GM18502 (cell line): Measurements from ENCODE around the gene MAPK1.
"Not testable (repeated sequence)": the region's sequence is repeated elsewhere in the genome, so short reads cannot be mapped to it uniquely, and the experiment has no call there.

Experiments used
- ATAC-seq: cut with Tn5 transposase; IDR thresholded peaks from one replicate; pipeline ENCODE4 v1.9.1; 2021; ENCODE audit warnings: mild to moderate bottlenecking; ENCODE audit not compliant: unreplicated experiment, poor library complexity

MAPK1 gene

DNA sequence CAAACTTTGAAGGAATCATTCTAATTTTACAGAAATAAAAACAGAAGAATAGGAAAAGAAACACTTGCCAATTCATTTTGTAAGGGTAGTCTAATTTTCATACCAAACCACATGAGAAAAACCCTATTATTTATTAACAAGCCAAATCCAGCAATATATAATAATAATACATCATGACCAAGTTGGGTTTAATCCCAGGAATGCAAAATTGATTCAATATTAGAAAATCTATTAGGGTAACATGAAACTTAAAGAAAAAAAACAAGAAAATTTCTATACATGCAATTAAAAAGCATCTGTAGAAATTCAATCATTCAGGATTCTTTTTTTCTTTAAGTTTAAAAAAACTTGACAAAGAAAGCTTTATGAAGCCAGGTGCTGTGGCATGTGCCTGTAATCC is 16.8 kb downstream of the MAPK1 start:
- ATAC-seq, result no peak

- ATAC-seq, result no peak
These were observed 18.0 kb downstream of the MAPK1 start for GRCh38 chr22:21849489-21849888.

- ATAC-seq, result not testable (repeated sequence)
These were observed 19.4 kb downstream of the MAPK1 start for GRCh38 chr22:21848057-21848456.

DNA sequence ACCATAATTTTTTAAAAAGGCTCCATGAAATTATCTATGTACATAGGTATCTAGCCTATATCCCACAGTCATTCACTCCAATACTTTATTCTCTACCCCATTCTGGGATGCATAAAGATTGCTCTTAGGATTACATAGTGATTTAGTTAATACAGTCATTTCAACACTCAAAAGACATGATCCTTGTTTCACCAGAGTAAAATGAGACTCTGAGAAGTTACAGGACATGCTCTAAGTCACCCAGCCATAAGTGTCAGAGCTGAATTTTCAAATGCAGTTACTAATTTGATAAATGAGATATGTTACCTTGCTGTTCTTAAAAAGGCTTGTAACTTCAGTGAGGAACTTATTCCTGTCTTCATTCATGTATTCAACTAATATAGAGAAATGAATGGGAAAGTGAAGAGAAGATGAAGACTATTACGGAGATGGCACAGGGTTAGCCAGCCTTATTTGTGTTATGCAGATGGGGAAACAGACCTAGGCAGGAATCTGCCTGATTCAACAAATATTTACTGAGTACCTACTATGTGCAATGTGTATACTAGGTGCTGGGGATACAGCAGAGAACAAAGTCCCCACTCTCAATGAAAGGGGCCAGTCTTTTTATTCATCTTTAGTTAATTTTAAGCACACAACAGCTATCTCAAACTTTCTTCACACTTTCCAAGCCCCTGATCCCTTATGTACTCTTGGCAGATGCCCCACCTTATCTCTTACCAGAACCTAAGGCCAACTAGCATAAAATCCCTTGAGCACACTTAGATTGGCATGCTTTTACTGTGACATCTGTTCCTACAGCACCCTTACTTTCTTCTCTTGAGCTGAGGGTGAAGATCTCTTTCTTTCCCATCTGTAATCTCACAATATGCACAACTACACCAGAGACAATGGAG is 21.6 kb downstream of the MAPK1 start:
- ATAC-seq, result no peak

DNA sequence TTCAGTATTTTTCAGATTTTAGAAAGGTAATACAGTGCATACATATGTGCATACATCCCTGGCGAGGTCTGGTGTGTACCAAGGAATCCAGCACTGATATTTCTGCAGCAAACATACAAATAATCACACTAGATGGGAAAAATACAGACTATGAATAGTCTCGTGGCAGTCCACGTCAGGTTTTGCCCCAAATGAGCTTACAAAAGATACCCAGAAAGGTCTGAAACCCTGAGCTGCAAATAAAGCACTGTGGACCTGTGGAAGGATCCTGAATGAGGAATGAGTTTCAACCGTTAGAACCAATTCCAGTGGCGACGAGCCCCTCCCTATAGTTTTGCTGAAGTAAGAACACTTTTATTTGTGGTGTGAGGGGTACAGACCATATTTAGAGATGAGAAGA is 24.5 kb downstream of the MAPK1 start:
- no peak for ATAC-seq

- no peak for ATAC-seq
These were observed 26.0 kb downstream of the MAPK1 start for GRCh38 chr22:21841422-21841821.

GRCh38 chr22:21840236-21840823 is 27.1 kb downstream of the MAPK1 start:
- no peak for ATAC-seq

- ATAC-seq, result no peak
These were observed 27.7 kb downstream of the MAPK1 start for GRCh38 chr22:21839765-21840140.

GRCh38 chr22:21839104-21839764 is 28.2 kb downstream of the MAPK1 start:
- not testable (repeated sequence) for ATAC-seq

GRCh38 chr22:21837248-21837979 is 30.0 kb downstream of the MAPK1 start:
- ATAC-seq, result no peak

DNA sequence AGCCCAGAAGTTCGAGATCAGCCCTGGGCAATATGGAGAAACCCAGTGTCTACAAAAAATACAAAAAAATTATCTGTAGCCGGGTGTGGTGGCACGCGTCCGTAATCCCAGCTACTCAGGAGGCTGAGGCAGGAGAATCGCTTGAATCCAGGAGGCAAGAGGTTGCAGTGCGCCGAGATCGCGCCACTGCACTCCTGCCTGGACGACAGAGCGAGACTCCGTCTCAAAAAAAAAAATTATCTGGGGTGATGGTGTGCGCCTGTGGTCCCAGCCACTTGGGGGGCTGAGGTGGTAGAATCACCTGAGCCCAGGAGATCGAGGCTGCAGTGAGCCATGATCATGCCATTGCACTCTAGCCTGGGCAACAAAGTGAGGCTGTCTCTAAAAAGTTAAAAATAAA is 31.0 kb downstream of the MAPK1 start:
- not testable (repeated sequence) for ATAC-seq

DNA sequence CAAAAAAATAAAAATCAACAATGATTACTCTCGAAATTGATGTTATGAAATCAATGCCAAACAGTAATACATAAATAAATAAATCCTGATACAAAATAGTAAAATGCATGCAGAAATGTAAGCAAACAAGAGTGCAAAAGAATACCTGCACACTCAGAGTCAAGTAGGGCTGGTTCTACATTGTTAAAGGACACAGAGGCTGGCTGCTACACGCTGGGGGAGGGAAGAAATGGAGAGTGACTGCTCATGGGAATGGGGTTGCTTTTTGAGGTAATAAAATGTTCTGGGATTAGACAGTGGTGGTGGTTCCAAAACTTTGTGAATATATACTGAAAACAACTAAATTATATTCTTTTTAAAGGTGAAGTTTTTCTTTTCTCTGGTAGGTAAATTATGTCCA is 32.1 kb downstream of the MAPK1 start:
- no peak for ATAC-seq

- no peak for ATAC-seq
These were observed 32.6 kb downstream of the MAPK1 start for GRCh38 chr22:21834869-21835268.

DNA sequence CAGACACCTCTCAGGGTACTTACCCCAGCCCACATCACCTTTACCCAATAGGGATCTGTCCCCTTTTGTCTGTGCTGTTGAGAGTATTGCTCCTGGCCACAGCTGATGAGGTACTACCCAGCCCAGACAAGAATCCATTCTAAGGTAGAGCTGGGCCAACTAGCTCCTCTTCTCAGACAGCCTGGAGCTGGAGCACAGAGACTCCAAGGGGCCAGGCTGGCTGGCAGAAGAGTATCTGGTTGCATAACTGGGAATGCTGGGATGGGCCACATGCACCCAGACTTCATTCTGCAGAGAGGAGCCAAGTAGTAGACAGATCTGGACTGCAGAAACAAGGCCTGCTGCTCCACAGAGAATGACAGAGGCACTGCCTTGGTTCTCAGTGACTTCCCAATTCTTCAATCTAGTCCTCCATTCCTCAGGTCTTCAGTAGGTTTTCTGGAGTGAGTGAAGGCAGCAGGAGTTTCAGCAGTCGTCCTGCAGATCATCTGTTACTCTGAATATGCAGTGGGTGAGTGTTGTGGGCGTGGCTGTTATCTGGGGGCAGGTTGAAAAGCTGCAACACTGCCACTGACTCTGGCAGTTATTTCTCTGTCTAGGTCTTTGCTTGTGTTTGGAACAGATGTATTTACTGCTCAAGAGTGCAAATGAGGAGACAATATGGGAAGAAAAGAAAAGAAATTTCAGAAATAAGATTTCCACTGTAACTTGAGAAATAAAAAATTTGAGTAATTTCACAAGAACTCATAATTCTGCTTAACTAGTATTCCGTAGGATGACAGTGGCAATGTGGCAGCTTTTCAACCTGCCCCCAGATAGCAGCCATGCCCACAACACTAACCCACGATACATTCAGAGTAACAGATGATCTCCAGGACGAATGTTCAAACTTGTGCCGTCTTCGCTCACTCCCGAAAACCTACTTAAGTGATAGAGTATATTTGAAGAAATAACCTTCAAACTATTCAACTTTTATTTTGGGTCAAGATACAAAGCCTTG is 34.9 kb downstream of the MAPK1 start:
- no peak for ATAC-seq

- ATAC-seq, result no peak
These were observed 37.9 kb downstream of the MAPK1 start for GRCh38 chr22:21829523-21829922.

- ATAC-seq, result no peak
These were observed 39.2 kb downstream of the MAPK1 start for GRCh38 chr22:21828268-21828638.

DNA sequence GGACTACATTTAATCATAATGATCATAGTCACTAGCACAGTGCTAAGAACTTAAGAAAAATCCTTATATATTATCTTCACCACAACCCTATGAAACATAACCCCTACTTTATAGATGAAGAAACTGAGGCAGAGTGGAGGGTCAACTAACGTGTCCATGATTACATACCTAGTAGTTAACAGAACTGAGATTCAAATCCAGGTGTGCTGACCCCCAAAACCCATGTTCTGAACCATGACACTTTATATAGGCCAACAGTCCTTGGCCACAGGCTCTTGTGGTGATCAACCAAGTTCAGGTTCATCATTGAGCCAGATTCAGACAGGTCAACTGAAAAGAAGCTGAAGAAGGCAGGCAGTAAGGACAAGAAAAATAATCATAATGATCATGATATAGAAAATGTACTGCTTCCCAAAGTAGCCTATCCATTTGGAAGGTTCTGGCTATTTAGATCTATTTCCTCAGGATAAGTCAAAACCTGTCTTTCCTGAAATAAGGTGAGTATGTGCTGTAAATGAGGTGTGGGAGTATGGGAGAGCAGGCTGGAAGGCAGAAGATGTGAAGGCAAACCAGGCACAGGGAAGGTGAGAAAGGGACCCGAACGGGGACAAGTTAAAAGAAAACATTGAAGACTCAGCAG is 39.7 kb downstream of the MAPK1 start:
- ATAC-seq, result no peak

- ATAC-seq, result no peak
These were observed 41.2 kb downstream of the MAPK1 start for GRCh38 chr22:21826204-21826603.

GRCh38 chr22:21824962-21825361 is 42.5 kb downstream of the MAPK1 start:
- not testable (repeated sequence) for ATAC-seq
